HG03039 (cell line): ENCODE measurements around the gene ST6GAL1.
"Not testable (repeated sequence)": the region's sequence is repeated elsewhere in the genome, so short reads cannot be mapped to it uniquely, and the experiment has no call there.

ENCODE experiments used
- ATAC-seq: cut with Tn5 transposase; IDR thresholded peaks from one replicate; pipeline ENCODE4 v1.9.1; 2021; ENCODE audit warnings: mild to moderate bottlenecking, moderate library complexity; ENCODE audit not compliant: unreplicated experiment

The ST6GAL1 gene

DNA sequence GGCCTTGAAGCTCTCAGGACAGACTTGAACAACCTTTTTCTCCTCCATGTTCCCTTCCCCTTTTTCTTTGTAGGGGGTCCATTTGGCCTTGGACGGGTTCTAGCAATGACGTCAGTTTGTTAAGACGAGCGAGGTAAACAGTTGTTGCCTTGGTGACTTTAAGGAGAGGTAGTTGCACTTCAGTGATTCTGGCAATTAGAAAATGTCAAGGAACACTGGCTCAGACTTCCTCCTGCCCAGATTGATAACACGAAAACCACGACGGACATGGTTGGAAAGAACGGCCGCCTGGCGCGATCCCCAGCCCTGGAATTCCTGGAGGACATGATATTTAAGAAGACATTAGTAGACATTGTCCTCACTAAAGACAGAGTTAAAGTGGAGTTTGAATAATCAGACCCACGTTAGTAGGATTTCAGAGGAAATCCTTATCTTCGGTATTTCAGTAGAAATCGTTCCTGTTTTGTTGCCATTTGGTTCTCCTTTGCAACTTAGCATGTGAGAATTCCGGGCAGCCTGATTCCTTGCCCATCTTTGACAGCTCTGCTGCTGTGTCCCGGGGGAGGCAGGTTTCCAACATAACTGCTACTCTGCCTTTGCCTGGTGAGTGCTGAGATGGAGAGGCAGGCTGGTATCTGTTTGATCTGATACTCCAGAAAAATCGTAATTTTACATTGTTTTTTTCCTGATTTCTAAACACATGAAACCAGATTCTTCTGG is 87.3 kb downstream of the ST6GAL1 start:
- ATAC-seq: no peak

DNA sequence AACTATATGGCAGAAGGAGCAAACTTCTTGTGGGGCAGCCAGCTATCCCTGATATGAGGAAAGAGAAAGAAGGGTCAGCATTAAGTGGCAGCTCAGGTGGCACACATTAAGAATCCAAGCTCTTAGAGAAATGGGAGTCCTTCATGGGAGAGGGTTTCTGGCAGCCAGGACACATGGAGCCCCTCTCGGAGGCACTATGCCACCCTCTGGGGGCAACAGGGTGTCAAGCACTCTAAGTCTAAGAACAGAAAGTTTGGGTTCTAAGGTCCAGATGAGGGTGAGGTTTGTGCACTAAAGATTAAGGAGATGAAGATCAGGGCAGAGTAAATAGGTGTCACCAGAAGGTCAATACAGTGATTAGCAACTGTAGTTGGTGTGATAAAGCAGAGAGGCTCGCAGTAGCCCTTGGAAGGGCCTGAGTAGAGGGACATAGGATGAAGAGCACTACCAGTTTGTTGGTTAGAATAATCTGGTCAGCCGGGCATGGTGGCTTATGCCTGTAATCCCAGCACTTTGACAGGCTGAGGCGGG is 89.3 kb downstream of the ST6GAL1 start:
- ATAC-seq: no peak

DNA sequence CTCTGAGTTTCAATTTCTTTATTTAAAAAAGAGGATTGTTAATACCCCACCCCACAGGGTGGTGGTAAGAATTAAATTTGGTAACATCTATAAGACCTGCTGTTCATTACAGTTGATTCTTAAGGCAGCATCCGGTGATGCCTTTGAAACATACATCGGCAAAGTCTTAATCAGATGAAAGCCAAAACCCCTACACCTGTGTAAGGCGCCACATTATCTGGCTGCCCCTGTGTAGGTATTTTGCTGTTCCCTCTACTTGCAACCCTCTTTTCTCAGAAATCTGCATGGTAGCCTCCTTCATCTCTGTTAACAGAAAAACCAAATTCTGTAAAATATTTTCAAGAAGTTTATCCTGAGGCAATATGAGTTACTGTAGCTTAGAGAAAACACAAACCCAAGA is 90.0 kb downstream of the ST6GAL1 start:
- ATAC-seq: no peak

- ATAC-seq: peak; percentile 27
These were observed 91.5 kb downstream of the ST6GAL1 start for GRCh38 chr3:187021748-187022402.

DNA sequence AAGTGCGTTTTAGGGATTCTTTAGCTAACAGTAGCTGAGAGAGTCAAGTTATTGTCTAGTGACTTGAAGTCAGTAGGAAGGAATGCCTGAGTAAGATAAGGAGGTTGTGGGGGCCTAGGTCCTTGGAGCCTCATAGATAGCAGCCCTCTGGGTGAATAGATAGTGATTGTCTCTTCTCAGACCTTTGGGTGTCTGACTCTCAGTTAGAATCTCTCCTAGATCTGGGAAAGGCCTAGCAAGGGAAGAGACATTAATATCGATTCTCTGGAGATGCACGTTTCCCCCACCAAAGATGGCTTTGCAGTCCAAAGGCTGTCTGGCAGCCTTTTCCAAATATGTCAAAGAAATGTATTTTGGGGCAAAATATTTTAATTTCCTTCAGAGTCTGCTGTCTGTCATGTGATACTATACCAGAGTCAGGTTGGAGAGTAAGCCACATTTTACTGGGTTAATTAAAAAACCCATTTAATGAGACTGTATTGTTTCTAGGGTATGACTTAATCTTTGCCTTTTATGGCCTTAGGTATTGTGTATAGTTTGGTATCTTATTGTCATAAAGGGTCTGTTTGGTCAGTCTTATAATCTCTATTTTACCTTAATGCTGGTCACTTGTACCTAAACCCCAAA is 92.2 kb downstream of the ST6GAL1 start:
- no peak for ATAC-seq

- ATAC-seq: not testable (repeated sequence)
These were observed 93.0 kb downstream of the ST6GAL1 start for GRCh38 chr3:187023340-187023739.

DNA sequence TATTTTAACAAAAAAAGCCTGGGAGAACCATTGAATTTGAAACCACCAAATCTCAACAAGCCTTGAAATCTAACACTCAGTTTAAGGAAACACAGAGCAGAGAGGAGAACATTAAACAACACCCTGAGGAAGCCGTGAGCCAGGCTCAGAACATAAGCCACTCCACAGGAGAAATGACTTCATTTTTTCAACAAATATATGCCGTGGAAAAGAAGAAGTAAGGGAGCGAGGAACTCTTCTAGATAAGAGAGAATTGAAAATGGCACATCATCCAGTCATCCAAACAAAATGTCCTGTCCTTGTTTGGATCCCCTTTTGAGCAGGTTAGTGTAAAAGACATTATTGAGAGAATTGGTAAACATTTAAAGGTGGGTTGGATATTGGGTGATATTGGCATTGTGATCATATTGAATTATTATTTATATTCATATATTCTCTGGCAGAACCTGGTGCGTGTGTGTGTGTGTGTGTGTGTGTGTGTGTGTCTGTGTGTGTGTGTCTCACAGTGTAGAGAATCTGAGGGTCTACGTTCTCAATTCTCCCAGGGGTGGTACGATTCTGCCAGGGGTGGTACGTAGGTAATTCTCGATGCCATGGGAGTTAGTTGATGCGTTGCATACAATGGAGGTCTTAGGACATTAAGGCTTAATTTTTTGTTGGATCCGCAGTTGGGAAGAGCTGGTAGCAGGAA is 94.4 kb downstream of the ST6GAL1 start:
- no peak for ATAC-seq

DNA sequence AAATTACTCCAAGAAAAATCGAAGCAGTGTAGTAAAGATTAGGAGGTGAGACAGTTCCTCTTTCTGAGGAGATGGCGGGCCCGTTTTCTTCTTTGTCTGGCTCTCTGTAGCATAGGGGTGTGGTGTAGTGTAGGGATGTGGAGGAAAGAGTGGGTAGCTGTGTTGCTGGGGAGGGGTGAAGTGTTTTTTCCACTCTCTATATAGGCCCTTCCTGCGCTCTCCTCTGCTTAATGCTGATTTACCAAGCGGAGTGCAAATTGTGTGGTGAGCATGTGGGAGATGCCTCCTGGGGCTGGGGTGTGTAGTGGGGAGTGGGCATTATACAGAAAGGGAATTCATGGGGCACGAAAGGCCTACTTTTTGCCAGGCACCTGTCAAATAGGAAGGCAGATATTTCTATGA is 94.9 kb downstream of the ST6GAL1 start:
- ATAC-seq: no peak

DNA sequence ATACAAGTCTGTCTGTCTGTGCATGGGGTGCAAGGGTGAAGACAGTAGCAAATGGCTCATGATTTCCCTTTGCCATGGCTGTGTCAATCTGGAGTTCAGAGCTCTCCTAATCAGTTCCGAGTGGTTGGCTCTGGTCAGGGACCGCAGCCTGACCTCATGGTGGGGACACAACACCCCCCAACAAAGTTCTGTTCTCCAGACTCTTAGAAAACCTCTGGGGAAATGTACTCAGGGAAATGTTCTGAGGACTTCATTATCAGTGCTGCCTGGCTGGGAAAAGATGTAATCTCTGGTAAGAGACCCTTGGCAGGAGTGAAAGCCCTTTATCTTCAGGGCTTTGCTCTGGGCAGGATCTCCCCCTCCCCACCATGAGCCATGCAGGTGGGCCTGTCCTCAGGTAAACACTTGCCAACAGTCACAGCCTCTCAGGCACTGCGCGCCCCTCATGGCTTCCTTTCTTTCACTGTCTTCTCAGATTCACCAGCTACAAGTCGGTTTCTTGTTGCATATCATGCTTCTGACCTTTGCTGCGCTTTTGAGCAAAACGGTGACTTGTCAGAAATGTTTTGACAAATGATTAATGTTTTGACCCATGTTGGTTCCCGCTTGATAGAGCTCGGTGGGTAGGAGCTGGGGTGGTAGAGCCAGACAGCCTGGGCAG is 95.5 kb downstream of the ST6GAL1 start:
- no peak for ATAC-seq

- no peak for ATAC-seq
These were observed 96.0 kb downstream of the ST6GAL1 start for GRCh38 chr3:187026317-187026670.

DNA sequence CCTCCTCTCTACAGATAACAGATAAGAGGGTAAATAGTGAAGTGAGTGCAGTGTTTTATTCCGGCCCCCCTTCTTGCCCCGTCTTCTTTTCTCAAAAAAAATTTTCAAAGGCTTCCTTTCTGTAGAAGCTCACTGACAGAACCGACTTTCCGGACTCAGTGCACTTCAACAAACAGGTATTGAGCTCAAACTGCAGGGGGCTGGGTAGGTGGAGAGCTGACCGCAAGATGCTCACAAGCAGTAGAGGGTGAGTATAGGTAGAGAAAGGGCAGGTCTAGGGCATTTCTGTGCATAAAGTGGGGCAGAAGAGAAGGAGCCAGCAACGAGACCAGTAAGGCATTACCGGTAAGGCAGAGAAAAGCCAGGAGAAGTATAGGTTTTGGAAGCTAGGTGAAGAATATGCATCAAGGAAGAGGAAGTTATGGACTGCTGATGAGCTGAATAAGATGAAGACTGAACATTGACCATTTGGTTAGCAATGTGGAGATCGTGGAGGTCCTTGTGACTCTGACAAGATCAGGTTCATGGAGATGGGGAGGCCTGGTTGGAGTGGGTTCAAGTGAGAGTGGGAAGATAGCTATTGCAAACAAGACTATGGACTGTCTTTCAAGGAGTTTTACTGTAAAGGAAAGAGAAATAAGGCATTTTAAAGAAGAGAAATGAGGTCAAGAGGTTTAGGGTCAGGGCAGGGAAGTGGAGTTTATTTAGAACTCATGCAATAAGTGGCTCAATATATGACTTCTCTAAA is 97.4 kb downstream of the ST6GAL1 start:
- no peak for ATAC-seq

- ATAC-seq: no peak
These were observed 101.6 kb downstream of the ST6GAL1 start for GRCh38 chr3:187031934-187032333.

- ATAC-seq: no peak
These were observed 106.1 kb downstream of the ST6GAL1 start for GRCh38 chr3:187036394-187036793.

GRCh38 chr3:187039100-187039722 is 108.9 kb downstream of the ST6GAL1 start:
- no peak for ATAC-seq

DNA sequence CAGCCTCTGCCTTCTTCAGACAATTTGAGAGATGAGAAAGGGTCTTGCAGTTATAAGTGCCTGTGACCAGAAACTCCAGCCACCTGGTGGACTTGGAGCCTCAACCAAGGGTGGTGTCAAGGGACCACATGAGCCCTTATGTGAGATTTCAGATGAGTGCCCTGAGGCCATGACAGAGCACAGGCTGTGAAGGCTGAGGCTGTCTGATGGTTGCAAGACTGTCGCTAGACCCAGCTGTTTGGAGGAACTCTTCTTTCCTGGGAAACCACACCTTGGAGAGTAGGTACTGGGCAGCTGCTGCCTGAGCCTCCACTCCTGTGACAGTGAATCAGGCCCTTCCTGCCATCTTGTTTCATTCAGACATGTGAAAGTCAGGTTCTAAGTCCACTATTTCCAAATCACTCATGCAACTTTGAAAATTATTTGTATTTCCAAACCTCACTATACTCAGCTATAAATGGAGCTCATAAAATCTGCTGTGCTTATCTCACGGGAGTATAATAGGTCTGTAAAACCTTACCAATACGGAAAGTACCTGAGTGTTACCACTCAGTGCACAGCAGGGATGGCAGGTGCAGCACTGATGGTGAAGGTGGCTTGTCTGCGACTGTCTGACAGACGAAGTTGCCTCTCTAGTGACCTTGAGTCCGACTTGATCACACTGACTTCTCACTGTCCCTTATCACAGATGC is 109.5 kb downstream of the ST6GAL1 start:
- no peak for ATAC-seq

DNA sequence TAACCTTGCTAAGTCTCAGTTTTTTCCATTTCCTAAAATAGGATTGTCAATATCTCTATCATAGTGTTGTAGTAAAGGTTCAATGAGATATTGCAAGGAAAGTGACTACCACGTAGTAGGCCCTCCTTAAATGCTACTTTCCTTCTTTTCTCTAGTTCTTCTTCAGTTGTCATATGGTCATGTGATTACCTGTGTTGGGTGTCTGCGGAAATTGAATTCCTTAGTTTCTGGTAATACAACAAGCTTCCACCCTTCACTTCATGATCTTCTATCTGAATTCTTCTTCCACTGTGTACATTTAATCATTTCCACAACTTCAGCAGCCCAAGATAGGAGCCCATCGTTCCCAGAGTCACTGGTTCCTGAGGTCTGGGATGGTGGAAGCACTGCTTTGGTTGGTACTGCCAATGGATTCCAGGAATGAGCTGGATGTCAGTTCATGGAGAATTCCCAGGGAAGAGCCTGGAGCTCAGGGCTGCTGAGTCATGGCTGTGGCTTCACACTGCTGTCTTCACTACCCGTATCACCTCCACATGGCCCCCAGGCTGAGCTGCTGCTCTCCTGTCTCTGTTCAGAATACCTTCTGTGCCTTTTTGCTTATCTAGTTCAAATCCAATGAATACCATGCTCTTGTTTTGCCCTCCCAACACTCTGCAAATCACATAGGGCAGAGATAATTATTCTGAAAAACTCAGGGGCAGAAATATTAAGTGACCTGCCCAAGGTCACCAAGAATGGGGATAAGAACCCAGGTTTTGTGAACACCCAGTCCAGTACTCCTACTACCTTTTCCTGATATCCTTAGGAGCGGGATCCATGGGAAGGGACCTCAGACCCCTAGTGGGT is 110.4 kb downstream of the ST6GAL1 start:
- ATAC-seq: no peak

GRCh38 chr3:187041362-187042307 is 111.3 kb downstream of the ST6GAL1 start:
- no peak for ATAC-seq
